ENCODE measurements around the gene SPINT2. TPM values are rescaled to one million over a fixed set of nuclear protein-coding genes. Genes with fewer than 3 reads are reported as not detected.

The SPINT2 gene
- total RNA-seq, 3 donors from 2014 or later (not counting 1 experiment from before 2014, with no cell fraction given), result 2.7 to 13.7 (median 6.9) TPM

DNA sequence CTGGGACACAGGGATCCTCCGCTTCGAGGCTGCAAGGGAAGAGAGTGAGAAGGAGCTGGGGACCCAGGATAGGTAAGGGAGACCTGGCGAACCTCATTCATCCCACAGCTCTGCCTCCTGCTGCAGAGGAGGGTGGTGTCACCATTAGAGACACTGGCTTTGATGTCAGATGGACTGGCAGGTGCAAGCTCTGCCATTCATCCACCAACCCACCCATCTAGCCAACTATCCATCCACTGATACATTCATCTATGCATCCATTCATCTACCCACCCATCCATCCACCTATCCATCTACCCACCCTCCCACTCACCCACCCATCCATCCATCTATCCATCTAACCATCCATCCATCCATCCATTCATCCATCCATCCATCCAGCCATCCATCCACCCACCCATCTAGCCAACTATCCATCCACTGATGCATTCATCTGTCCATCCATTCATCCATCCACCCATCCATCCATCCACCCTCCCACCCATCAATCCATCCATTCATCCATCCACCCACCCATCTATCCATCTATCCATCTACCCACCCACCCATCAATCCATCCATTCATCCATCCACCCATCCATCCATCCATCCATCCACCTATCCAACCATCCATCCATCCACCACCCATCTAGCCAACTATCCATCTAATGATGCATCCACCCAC is 45.4 kb downstream of the SPINT2 start:
- H3K27ac ChIP-seq (ENCODE audit: low read length), result no peak overlapping the region
- DNase-seq, result no peak
- intact Hi-C loops (cut with micrococcal nuclease), result loop anchor here (10.0 kb wide), 1 partner anchor 1095 kb away; the partner anchor contains the start of genes ZNF383 and ZNF585B
- no peak for ATAC-seq
- Mint-ChIP-seq H3K9me3 (no peaks in the 10 kb centered on the region), H3K27me3 (ENCODE audit: low read depth in 2 of 2) (no peaks in the 10 kb centered on the region), H3K27ac (no peak overlapping the region), H3K4me3 (no peak overlapping the region), H3K36me3 (no peaks in the 10 kb centered on the region), H3K4me1 (peaks cover 0 to 16% of the 10 kb centered on the region in 2 donors)
- H3K4me3 ChIP-seq (ENCODE audit: low read length), result no peak overlapping the region
- no peaks in the 10 kb centered on the region for H3K27me3 ChIP-seq (ENCODE audit: control insufficient read depth, insufficient read depth, low read length)
- H3K4me1 ChIP-seq (ENCODE audit: control insufficient read depth, insufficient read depth, low read length), result peaks cover 2% of the 10 kb centered on the region
- H3K9me3 ChIP-seq (ENCODE audit: control insufficient read depth, insufficient read depth, low read length), result no peaks in the 10 kb centered on the region
- H3K36me3 ChIP-seq (ENCODE audit: control insufficient read depth, insufficient read depth, low read length), result peaks cover 19% of the 10 kb centered on the region
- 93% methylated on average over 3 of the region's 3 CpGs for WGBS (ENCODE audit: insufficient coverage)
- TF ChIP-seq, protein P1, sequence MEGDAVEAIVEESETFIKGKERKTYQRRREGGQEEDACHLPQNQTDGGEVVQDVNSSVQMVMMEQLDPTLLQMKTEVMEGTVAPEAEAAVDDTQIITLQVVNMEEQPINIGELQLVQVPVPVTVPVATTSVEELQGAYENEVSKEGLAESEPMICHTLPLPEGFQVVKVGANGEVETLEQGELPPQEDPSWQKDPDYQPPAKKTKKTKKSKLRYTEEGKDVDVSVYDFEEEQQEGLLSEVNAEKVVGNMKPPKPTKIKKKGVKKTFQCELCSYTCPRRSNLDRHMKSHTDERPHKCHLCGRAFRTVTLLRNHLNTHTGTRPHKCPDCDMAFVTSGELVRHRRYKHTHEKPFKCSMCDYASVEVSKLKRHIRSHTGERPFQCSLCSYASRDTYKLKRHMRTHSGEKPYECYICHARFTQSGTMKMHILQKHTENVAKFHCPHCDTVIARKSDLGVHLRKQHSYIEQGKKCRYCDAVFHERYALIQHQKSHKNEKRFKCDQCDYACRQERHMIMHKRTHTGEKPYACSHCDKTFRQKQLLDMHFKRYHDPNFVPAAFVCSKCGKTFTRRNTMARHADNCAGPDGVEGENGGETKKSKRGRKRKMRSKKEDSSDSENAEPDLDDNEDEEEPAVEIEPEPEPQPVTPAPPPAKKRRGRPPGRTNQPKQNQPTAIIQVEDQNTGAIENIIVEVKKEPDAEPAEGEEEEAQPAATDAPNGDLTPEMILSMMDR (IDR thresholded peaks at IDR 0.05), result no peak

DNA sequence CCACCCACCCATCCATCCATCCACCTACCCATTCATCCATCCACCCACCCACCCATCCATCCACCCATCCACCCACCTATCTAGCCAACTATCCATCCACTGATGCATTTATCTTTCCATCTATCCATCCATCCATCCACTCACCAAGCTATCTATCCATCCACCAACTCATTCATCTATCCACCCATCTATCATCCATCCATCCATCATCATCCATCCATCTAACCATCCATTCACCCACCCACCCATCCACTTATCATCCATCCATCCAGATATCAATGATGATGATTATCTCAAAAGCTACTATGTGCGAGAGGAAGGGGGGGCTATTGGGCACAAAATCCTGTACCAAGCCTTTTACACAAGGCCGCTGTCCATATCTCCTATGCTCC is 45.9 kb downstream of the SPINT2 start:
- no peaks in the 10 kb centered on the region for H3K9me3 ChIP-seq (ENCODE audit: control insufficient read depth, insufficient read depth, low read length)
- ATAC-seq (no peak), DNase-seq (no peak)
- no peak overlapping the region for H3K4me3 Mint-ChIP-seq
- intact Hi-C loops (cut with micrococcal nuclease), result loop anchor here (10.0 kb wide), 1 partner anchor 1095 kb away; the partner anchor contains the start of genes ZNF383 and ZNF585B
- peaks cover 0 to 16% of the 10 kb centered on the region in 2 donors for H3K4me1 Mint-ChIP-seq
- TF ChIP-seq, protein P1 (IDR thresholded peaks at IDR 0.05), result no peak
- no peaks in the 10 kb centered on the region for H3K27me3 Mint-ChIP-seq (ENCODE audit: low read depth in 2 of 2)
- H3K27ac ChIP-seq (ENCODE audit: low read length), result no peak overlapping the region
- no peaks in the 10 kb centered on the region for H3K36me3 Mint-ChIP-seq
- no peak overlapping the region for H3K4me3 ChIP-seq (ENCODE audit: low read length)
- WGBS (ENCODE audit: insufficient coverage), result 100% methylated on average over 2 of the region's 2 CpGs
- no peaks in the 10 kb centered on the region for H3K9me3 Mint-ChIP-seq
- peaks cover 7% of the 10 kb centered on the region for H3K4me1 ChIP-seq (ENCODE audit: control insufficient read depth, insufficient read depth, low read length)
- H3K27me3 ChIP-seq (ENCODE audit: control insufficient read depth, insufficient read depth, low read length), result no peaks in the 10 kb centered on the region
- H3K36me3 ChIP-seq (ENCODE audit: control insufficient read depth, insufficient read depth, low read length), result peaks cover 18% of the 10 kb centered on the region
- no peak overlapping the region for H3K27ac Mint-ChIP-seq

DNA sequence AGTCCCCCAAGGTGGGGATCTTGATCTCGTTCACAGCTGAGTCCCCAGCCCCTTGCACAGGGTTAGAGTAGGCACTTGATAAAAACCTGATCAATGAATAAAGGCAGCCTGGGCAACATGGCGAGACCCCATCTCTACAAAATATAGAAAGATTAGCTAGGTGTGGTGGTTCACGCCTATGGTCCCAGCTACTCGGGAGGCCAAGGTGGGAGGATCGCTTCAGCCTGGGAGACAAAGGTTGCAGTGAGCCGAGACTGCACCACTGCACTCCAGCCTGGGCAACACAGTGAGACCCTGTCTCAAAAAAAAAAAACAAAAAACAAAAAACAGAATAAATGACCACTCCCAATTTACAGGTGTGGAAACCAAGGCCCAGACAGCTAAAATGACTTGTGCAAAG is 46.6 kb downstream of the SPINT2 start:
- no peak overlapping the region for H3K4me3 ChIP-seq (ENCODE audit: low read length)
- Mint-ChIP-seq H3K27me3 (ENCODE audit: low read depth in 2 of 2) (no peaks in the 10 kb centered on the region), H3K4me1 (peaks cover 0 to 16% of the 10 kb centered on the region in 2 donors), H3K9me3 (no peaks in the 10 kb centered on the region), H3K4me3 (no peak overlapping the region), H3K36me3 (no peaks in the 10 kb centered on the region), H3K27ac (no peak overlapping the region)
- TF ChIP-seq, protein P1 (IDR thresholded peaks at IDR 0.05), result no peak
- intact Hi-C loops (cut with micrococcal nuclease), result loop anchor here (10.0 kb wide), 1 partner anchor 1096 kb away; the partner anchor contains the start of genes ZNF383 and ZNF585B
- no peaks in the 10 kb centered on the region for H3K9me3 ChIP-seq (ENCODE audit: control insufficient read depth, insufficient read depth, low read length)
- H3K27me3 ChIP-seq (ENCODE audit: control insufficient read depth, insufficient read depth, low read length), result no peaks in the 10 kb centered on the region
- ATAC-seq (no peak), DNase-seq (no peak)
- H3K4me1 ChIP-seq (ENCODE audit: control insufficient read depth, insufficient read depth, low read length), result peaks cover 11% of the 10 kb centered on the region
- no peak overlapping the region for H3K27ac ChIP-seq (ENCODE audit: low read length)
- H3K36me3 ChIP-seq (ENCODE audit: control insufficient read depth, insufficient read depth, low read length), result peaks cover 15% of the 10 kb centered on the region
- 94% methylated on average over 5 of the region's 6 CpGs for WGBS (ENCODE audit: insufficient coverage)

Measured in natural killer cell (primary cell).